ENCODE results near the gene PKHD1. TPM values are rescaled to one million over a fixed set of nuclear protein-coding genes. Genes with fewer than 3 reads are reported as not detected.

Gene PKHD1
- total RNA-seq, 2 experiments from 2014 or later: not detected

- no peaks in the 10 kb centered on the region for H3K36me3 Mint-ChIP-seq
- H3K4me3 Mint-ChIP-seq: no peak overlapping the region
- no peaks in the 10 kb centered on the region for H3K27me3 Mint-ChIP-seq
- H3K27ac Mint-ChIP-seq: no peak overlapping the region
- ATAC-seq (no peak), DNase-seq (no peak)
- no peaks in the 10 kb centered on the region for H3K9me3 Mint-ChIP-seq (ENCODE audit: low read depth)
- H3K4me1 Mint-ChIP-seq: no peaks in the 10 kb centered on the region
- CTCF ChIA-PET: no interaction called here
Observed at GRCh38 chr6:51818520-51819022, 268.8 kb downstream of the PKHD1 start.

GRCh38 chr6:51817832-51818231, 269.6 kb downstream of the PKHD1 start:
- no peak overlapping the region for H3K27ac Mint-ChIP-seq
- no peak for DNase-seq
- no peaks in the 10 kb centered on the region for H3K27me3 Mint-ChIP-seq
- H3K4me1 Mint-ChIP-seq: no peaks in the 10 kb centered on the region
- CTCF ChIA-PET: no interaction called here
- H3K36me3 Mint-ChIP-seq: no peaks in the 10 kb centered on the region
- H3K4me3 Mint-ChIP-seq: no peak overlapping the region
- H3K9me3 Mint-ChIP-seq (ENCODE audit: low read depth): no peaks in the 10 kb centered on the region
- no peak for ATAC-seq

- DNase-seq: no peak
- Mint-ChIP-seq H3K4me3 (no peak overlapping the region), H3K9me3 (ENCODE audit: low read depth) (no peaks in the 10 kb centered on the region), H3K27me3 (no peaks in the 10 kb centered on the region), H3K4me1 (no peaks in the 10 kb centered on the region), H3K36me3 (no peaks in the 10 kb centered on the region), H3K27ac (no peak overlapping the region)
- ATAC-seq: no peak
- CTCF ChIA-PET: no interaction called here
Observed at GRCh38 chr6:51814418-51814817, 273.0 kb downstream of the PKHD1 start.

GRCh38 chr6:51813904-51814303, 273.5 kb downstream of the PKHD1 start:
- Mint-ChIP-seq H3K4me3 (no peak overlapping the region), H3K36me3 (no peaks in the 10 kb centered on the region), H3K4me1 (no peaks in the 10 kb centered on the region), H3K9me3 (ENCODE audit: low read depth) (no peaks in the 10 kb centered on the region), H3K27me3 (no peaks in the 10 kb centered on the region), H3K27ac (no peak overlapping the region)
- ATAC-seq: no peak
- DNase-seq: no peak
- CTCF ChIA-PET: no interaction called here

GRCh38 chr6:51812231-51812630, 275.2 kb downstream of the PKHD1 start:
- no peaks in the 10 kb centered on the region for H3K4me1 Mint-ChIP-seq
- DNase-seq: no peak

GRCh38 chr6:51805517-51805916, 281.9 kb downstream of the PKHD1 start:
- H3K9me3 Mint-ChIP-seq (ENCODE audit: low read depth): peaks cover 3% of the 10 kb centered on the region
- H3K27me3 Mint-ChIP-seq: no peaks in the 10 kb centered on the region
- H3K36me3 Mint-ChIP-seq: no peaks in the 10 kb centered on the region
- H3K27ac Mint-ChIP-seq: no peak overlapping the region
- no peak for ATAC-seq
- no peak overlapping the region for H3K4me3 Mint-ChIP-seq
- H3K4me1 Mint-ChIP-seq: no peaks in the 10 kb centered on the region
- CTCF ChIA-PET: no interaction called here
- DNase-seq: no peak

More at GRCh38 chr6:51812231-51812630, 275.2 kb downstream of the PKHD1 start:
- Mint-ChIP-seq H3K27ac (no peak overlapping the region), H3K36me3 (no peaks in the 10 kb centered on the region), H3K27me3 (no peaks in the 10 kb centered on the region), H3K9me3 (ENCODE audit: low read depth) (no peaks in the 10 kb centered on the region), H3K4me3 (no peak overlapping the region)
- CTCF ChIA-PET: no interaction called here
- no peak for ATAC-seq

- ATAC-seq: no peak
- H3K27me3 Mint-ChIP-seq: no peaks in the 10 kb centered on the region
- DNase-seq: no peak
- H3K36me3 Mint-ChIP-seq: no peaks in the 10 kb centered on the region
- CTCF ChIA-PET: no interaction called here
- no peaks in the 10 kb centered on the region for H3K4me1 Mint-ChIP-seq
- peaks cover 10% of the 10 kb centered on the region for H3K9me3 Mint-ChIP-seq (ENCODE audit: low read depth)
- H3K4me3 Mint-ChIP-seq: no peak overlapping the region
- H3K27ac Mint-ChIP-seq: no peak overlapping the region
Observed at GRCh38 chr6:51800603-51801002, 286.8 kb downstream of the PKHD1 start.

- Mint-ChIP-seq H3K27me3 (no peaks in the 10 kb centered on the region), H3K27ac (no peak overlapping the region), H3K4me3 (no peak overlapping the region), H3K36me3 (no peaks in the 10 kb centered on the region), H3K9me3 (ENCODE audit: low read depth) (peaks cover 11% of the 10 kb centered on the region), H3K4me1 (no peaks in the 10 kb centered on the region)
- ATAC-seq (no peak), DNase-seq (no peak)
- CTCF ChIA-PET: no interaction called here
Observed at GRCh38 chr6:51793393-51793792, 294.0 kb downstream of the PKHD1 start.

- H3K27me3 Mint-ChIP-seq: no peaks in the 10 kb centered on the region
- CTCF ChIA-PET: no interaction called here
- no peak overlapping the region for H3K27ac Mint-ChIP-seq
- no peak for DNase-seq
- H3K9me3 Mint-ChIP-seq (ENCODE audit: low read depth): peaks cover 10% of the 10 kb centered on the region
- ATAC-seq: no peak
- no peak overlapping the region for H3K4me3 Mint-ChIP-seq
- no peaks in the 10 kb centered on the region for H3K36me3 Mint-ChIP-seq
- H3K4me1 Mint-ChIP-seq: no peaks in the 10 kb centered on the region
Observed at GRCh38 chr6:51792273-51793030, 295.0 kb downstream of the PKHD1 start.

- ATAC-seq (no peak), DNase-seq (no peak)
- peaks cover 5% of the 10 kb centered on the region for H3K9me3 Mint-ChIP-seq (ENCODE audit: low read depth)
- CTCF ChIA-PET: no interaction called here
- H3K4me1 Mint-ChIP-seq: no peaks in the 10 kb centered on the region
- H3K36me3 Mint-ChIP-seq: no peaks in the 10 kb centered on the region
- no peak overlapping the region for H3K27ac Mint-ChIP-seq
- no peak overlapping the region for H3K4me3 Mint-ChIP-seq
- H3K27me3 Mint-ChIP-seq: no peaks in the 10 kb centered on the region
Observed at GRCh38 chr6:51790946-51791345, 296.5 kb downstream of the PKHD1 start.

GRCh38 chr6:51788121-51788520, 299.3 kb downstream of the PKHD1 start:
- DNase-seq: no peak
- Mint-ChIP-seq H3K27me3 (no peaks in the 10 kb centered on the region), H3K9me3 (ENCODE audit: low read depth) (no peaks in the 10 kb centered on the region), H3K27ac (no peak overlapping the region), H3K4me1 (no peaks in the 10 kb centered on the region), H3K4me3 (no peak overlapping the region), H3K36me3 (no peaks in the 10 kb centered on the region)
- CTCF ChIA-PET: no interaction called here
- ATAC-seq: no peak

- H3K9me3 Mint-ChIP-seq (ENCODE audit: low read depth): no peaks in the 10 kb centered on the region
- no peak overlapping the region for H3K4me3 Mint-ChIP-seq
Observed at GRCh38 chr6:51778666-51779065, 308.7 kb downstream of the PKHD1 start.

GRCh38 chr6:51777618-51778017, 309.8 kb downstream of the PKHD1 start:
- H3K27ac Mint-ChIP-seq: no peak overlapping the region
- no peaks in the 10 kb centered on the region for H3K27me3 Mint-ChIP-seq
- no peak overlapping the region for H3K4me3 Mint-ChIP-seq
- H3K4me1 Mint-ChIP-seq: no peaks in the 10 kb centered on the region
- no peaks in the 10 kb centered on the region for H3K36me3 Mint-ChIP-seq
- DNase-seq: no peak
- H3K9me3 Mint-ChIP-seq (ENCODE audit: low read depth): no peaks in the 10 kb centered on the region
- CTCF ChIA-PET: no interaction called here
- ATAC-seq: no peak

More at GRCh38 chr6:51778666-51779065, 308.7 kb downstream of the PKHD1 start:
- H3K27me3 Mint-ChIP-seq: no peaks in the 10 kb centered on the region
- H3K4me1 Mint-ChIP-seq: no peaks in the 10 kb centered on the region
- CTCF ChIA-PET: no interaction called here
- no peak for DNase-seq
- no peak for ATAC-seq
- H3K36me3 Mint-ChIP-seq: no peaks in the 10 kb centered on the region
- no peak overlapping the region for H3K27ac Mint-ChIP-seq

GRCh38 chr6:51775942-51776860, 311.2 kb downstream of the PKHD1 start:
- Mint-ChIP-seq H3K9me3 (ENCODE audit: low read depth) (no peaks in the 10 kb centered on the region), H3K27me3 (no peaks in the 10 kb centered on the region), H3K36me3 (no peaks in the 10 kb centered on the region), H3K27ac (no peak overlapping the region), H3K4me3 (no peak overlapping the region), H3K4me1 (no peaks in the 10 kb centered on the region)
- ATAC-seq (no peak), DNase-seq (no peak)
- CTCF ChIA-PET: no interaction called here
